ENCODE measurements around the gene DLGAP4. TPM values are rescaled to one million over a fixed set of nuclear protein-coding genes. Genes with fewer than 3 reads are reported as not detected.

DLGAP4 gene
- total and polyA plus RNA-seq, 9 of the 15 experiments (the other 6 are each of a cell fraction or from before 2014, with no cell fraction given): 0.31 to 34.1 (median 4.5) TPM

- no peak for TF ChIP-seq NFE2L1 (tag; IDR thresholded peaks at IDR 0.05; ENCODE audit: borderline replicate concordance, low read depth)
- TF ChIP-seq ELK1 (CRISPR knock-in tag; IDR thresholded peaks at IDR 0.05): no peak
- TF ChIP-seq NCOA4 (IDR thresholded peaks at IDR 0.05; ENCODE audit: partially characterized antibody): no peak
- TF ChIP-seq SMARCC2 (IDR thresholded peaks at IDR 0.05; ENCODE audit: low read depth): no peak
- TF ChIP-seq POLR2H (tag; IDR thresholded peaks at IDR 0.05; ENCODE audit: low read depth): no peak
- no peak for TF ChIP-seq MCM7 (IDR thresholded peaks at IDR 0.05)
- TF ChIP-seq PHF8 (IDR thresholded peaks at IDR 0.05; ENCODE audit: borderline replicate concordance, low read length): no peak
- TF ChIP-seq ZZZ3 (IDR thresholded peaks at IDR 0.05): no peak
- TF ChIP-seq PKNOX1 (IDR thresholded peaks at IDR 0.05): peak; percentile 93
- no peak for TF ChIP-seq UBTF (IDR thresholded peaks at IDR 0.05; ENCODE audit: borderline replicate concordance in 1 of 2, low read depth in 2 of 2, low read length in 2 of 2)
- TF ChIP-seq PTRF (tag; IDR thresholded peaks at IDR 0.05): no peak
- TF ChIP-seq BRCA1 (IDR thresholded peaks at IDR 0.05): no peak
- TF ChIP-seq BRCA1 (CRISPR knock-in tag; IDR thresholded peaks at IDR 0.05): no peak
- no peak for TF ChIP-seq ZNF780A (CRISPR knock-in tag; IDR thresholded peaks at IDR 0.05)
- TF ChIP-seq TFAP4 (CRISPR knock-in tag; IDR thresholded peaks at IDR 0.05; ENCODE audit: borderline replicate concordance): no peak
- peak; percentile 66 for TF ChIP-seq PHF20 (IDR thresholded peaks at IDR 0.05; ENCODE audit: partially characterized antibody)
- no peak for TF ChIP-seq NR2C1 (IDR thresholded peaks at IDR 0.05)
- no peak for TF ChIP-seq NR2C1 (tag; IDR thresholded peaks at IDR 0.05)
- TF ChIP-seq ZNF644 (tag; IDR thresholded peaks at IDR 0.05; ENCODE audit: low read depth): no peak
- 0 out of 2 replicates have a peak, but pooled peaks have one; percentile 51 for TF ChIP-seq LARP7 (IDR thresholded peaks at IDR 0.05)
- TF ChIP-seq E2F8 (IDR thresholded peaks at IDR 0.05; ENCODE audit: low read depth, partially characterized antibody): no peak
These were observed 8.8 kb downstream of the DLGAP4 start (continued) for GRCh38 chr20:36314734-36315544.

All from K562 (cell line).